Astrocyte (in vitro differentiated cells and primary cell): ENCODE measurements around the gene RHBDL3.

Source experiments
- CTCF ChIP-seq: IDR thresholded peaks from 2 replicates; pipeline ENCODE4 v1.5.1; 2011; ENCODE audit warnings: low read depth, mild to moderate bottlenecking, inconsistent platforms, low read length, moderate library complexity; ENCODE audit not compliant: insufficient read depth
- EZH2 ChIP-seq: IDR thresholded peaks from 2 replicates; pipeline ENCODE4 v1.6.1; 2012; ENCODE audit warnings: mild to moderate bottlenecking, low read length, inconsistent platforms; ENCODE audit not compliant: insufficient read depth

- TF ChIP-seq CTCF (no peak), EZH2 (no peak)
These were observed 8.5 kb downstream of the RHBDL3 start for GRCh38 chr17:32274101-32274500.
